PC-3 (cell line): Measurements from ENCODE around the gene KCNG1.

Experiments
- CTCF ChIP-seq: fragments of 300-600 bp; sonication (generic); conservative IDR thresholded peaks from 2 replicates; pipeline ENCODE4 v1.5.1; 2017; ENCODE audit warnings: antibody characterized with exemption, low read depth, mild to moderate bottlenecking, low read length
- EZH2 ChIP-seq: fragments of 300-600 bp; sonication (generic); IDR thresholded peaks from one replicate; pipeline ENCODE4 v1.6.1; 2017; ENCODE audit warnings: antibody characterized with exemption, mild to moderate bottlenecking, low read length; ENCODE audit not compliant: unreplicated experiment
- EZH2phosphoT487 ChIP-seq: fragments of 300-600 bp; sonication (generic); IDR thresholded peaks from 2 replicates; pipeline ENCODE4 v1.6.1; 2018; ENCODE audit warnings: mild to moderate bottlenecking, antibody characterized with exemption, low read length, borderline replicate concordance

- peak; percentile 35; the same call in 1 of the 2 replicates for TF ChIP-seq CTCF
- no peak for TF ChIP-seq EZH2
- no peak for TF ChIP-seq EZH2phosphoT487
Measured at GRCh38 chr20:51070621-51071020, 47.7 kb upstream of the KCNG1 start.
